Measurements from ENCODE around the gene CBX4. TPM values are rescaled to one million over a fixed set of nuclear protein-coding genes. Genes with fewer than 3 reads are reported as not detected.
A peak's percentile ranks its signal among the peaks of the same experiment; 100 is the strongest.

Gene CBX4
- total RNA-seq, 1 experiment from 2014 or later, result 53.3 TPM

- peaks cover 45% of the 10 kb centered on the region for H3K4me1 ChIP-seq (replicated peaks)
- H3K9me3 ChIP-seq (replicated peaks), result peaks cover 14% of the 10 kb centered on the region
- H3K4me3 ChIP-seq, result no peak overlapping the region
- H3K27ac ChIP-seq, result no peak overlapping the region
- peaks cover 99% of the 10 kb centered on the region for H3K27me3 ChIP-seq (replicated peaks)
- DNase-seq (ENCODE audit: low read depth in 1 of 2, low spot score in 2 of 2), result no peak
- no peaks in the 10 kb centered on the region for H3K36me3 ChIP-seq
These were observed 35.7 kb downstream of the CBX4 start for GRCh38 chr17:79803421-79803996.

DNA sequence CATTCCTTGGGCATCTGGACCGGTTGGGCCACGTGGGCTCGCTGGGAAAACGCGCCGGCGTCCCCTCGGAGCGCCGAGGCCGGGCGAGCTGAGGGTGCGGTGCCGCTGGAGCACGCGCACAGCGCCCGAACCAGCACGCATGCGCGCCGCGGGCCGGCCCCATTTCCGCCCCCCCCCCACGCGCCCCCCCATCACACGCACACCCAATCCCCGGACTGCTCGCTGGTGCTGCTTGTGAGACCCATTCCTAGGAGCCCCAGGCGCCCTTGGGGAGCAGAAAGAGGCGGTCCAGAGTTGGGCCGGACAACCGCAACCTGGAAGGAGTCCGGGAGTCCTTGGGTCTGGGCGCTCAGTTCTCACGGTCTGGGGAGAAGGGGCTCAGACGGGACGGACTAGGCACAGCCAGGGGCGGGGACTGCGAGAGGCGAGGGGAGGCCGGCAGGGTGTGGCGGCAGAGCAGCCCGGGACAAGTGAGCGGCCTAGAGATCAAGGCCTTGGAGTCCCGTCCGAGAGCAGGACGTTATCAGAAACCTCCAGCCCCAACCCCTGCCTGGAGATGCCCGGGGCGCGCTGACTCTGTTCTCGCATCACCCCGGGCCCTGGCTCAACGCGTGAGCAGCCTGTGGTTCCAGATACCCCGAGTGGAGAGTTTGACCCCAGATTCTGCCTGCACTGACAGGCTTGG, 36.4 kb downstream of the CBX4 start:
- no peak for DNase-seq (ENCODE audit: low read depth in 1 of 2, low spot score in 2 of 2)
- Histone ChIP-seq H3K4me1 (replicated peaks) (peaks cover 51% of the 10 kb centered on the region), H3K27me3 (replicated peaks) (peaks cover 99% of the 10 kb centered on the region), H3K36me3 (no peaks in the 10 kb centered on the region), H3K27ac (no peak overlapping the region), H3K9me3 (replicated peaks) (peaks cover 18% of the 10 kb centered on the region), H3K4me3 (no peak overlapping the region)

GRCh38 chr17:79802039-79802735, 37.1 kb downstream of the CBX4 start:
- DNase-seq (ENCODE audit: low read depth in 1 of 2, low spot score in 2 of 2), result no peak
- Histone ChIP-seq H3K36me3 (no peaks in the 10 kb centered on the region), H3K27ac (no peak overlapping the region), H3K4me1 (replicated peaks) (peaks cover 54% of the 10 kb centered on the region), H3K4me3 (no peak overlapping the region), H3K9me3 (replicated peaks) (peaks cover 18% of the 10 kb centered on the region), H3K27me3 (replicated peaks) (peaks cover 94% of the 10 kb centered on the region)

DNA sequence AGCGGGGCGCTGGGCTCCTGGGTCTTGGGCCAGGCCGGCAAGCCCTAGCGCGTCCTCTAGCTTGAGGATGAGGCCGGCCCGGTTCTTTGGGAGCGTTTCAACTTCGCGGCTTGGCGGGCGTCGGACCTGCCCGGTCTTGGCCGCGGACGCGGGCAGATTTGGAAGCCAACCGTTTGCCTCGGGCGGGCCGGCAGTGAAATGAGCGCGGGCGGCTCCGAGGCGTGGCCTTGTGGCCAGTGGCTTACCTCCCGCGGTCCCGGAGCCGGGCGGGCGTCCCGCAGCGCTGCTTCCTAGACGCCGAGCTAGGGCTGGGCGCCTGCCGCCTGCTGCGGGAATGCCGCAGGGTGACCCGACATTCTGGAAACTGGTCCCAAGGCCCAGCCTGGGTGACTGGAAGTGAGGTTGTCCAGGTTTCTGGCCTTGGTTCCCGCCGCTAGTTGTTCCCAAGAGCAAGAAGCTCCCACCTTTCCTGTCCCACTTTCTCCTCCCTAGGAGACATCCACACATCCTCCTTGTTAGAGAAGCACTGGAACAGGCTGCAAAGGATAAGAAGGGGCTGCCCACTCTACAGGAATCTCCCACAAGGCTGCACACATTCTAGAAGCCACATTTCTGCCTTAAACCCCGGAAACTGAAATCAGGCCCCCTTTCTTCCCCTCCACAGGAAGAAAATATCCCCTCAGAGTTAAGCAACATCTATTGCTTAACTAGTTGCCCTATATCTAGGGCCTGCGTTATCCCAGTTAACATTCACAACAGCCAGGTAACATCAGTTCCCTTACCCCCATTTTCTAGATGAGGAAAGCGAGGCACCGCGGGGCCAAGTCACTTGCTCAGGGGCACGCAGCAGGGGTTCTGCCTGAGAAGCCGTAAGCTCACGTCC, 37.8 kb downstream of the CBX4 start:
- Histone ChIP-seq H3K4me3 (no peak overlapping the region), H3K9me3 (replicated peaks) (peaks cover 18% of the 10 kb centered on the region), H3K36me3 (peaks cover 4% of the 10 kb centered on the region; the same call in 1 of the 2 replicates), H3K27ac (no peak overlapping the region), H3K4me1 (replicated peaks) (peaks cover 54% of the 10 kb centered on the region), H3K27me3 (replicated peaks) (peaks cover 86% of the 10 kb centered on the region)
- no peak for DNase-seq (ENCODE audit: low read depth in 1 of 2, low spot score in 2 of 2)

- peak in 1 of 2 experiments; percentile 48 for DNase-seq (ENCODE audit: low read depth in 1 of 2, low spot score in 2 of 2)
- no peak overlapping the region for H3K4me3 ChIP-seq
- H3K27me3 ChIP-seq (replicated peaks), result peaks cover 78% of the 10 kb centered on the region
- H3K36me3 ChIP-seq, result peaks cover 11% of the 10 kb centered on the region; the same call in 1 of the 2 replicates
- no peak overlapping the region for H3K27ac ChIP-seq
- peaks cover 62% of the 10 kb centered on the region for H3K4me1 ChIP-seq (replicated peaks)
- H3K9me3 ChIP-seq (replicated peaks), result peaks cover 18% of the 10 kb centered on the region
These were observed 38.7 kb downstream of the CBX4 start for GRCh38 chr17:79800325-79801155.

DNA sequence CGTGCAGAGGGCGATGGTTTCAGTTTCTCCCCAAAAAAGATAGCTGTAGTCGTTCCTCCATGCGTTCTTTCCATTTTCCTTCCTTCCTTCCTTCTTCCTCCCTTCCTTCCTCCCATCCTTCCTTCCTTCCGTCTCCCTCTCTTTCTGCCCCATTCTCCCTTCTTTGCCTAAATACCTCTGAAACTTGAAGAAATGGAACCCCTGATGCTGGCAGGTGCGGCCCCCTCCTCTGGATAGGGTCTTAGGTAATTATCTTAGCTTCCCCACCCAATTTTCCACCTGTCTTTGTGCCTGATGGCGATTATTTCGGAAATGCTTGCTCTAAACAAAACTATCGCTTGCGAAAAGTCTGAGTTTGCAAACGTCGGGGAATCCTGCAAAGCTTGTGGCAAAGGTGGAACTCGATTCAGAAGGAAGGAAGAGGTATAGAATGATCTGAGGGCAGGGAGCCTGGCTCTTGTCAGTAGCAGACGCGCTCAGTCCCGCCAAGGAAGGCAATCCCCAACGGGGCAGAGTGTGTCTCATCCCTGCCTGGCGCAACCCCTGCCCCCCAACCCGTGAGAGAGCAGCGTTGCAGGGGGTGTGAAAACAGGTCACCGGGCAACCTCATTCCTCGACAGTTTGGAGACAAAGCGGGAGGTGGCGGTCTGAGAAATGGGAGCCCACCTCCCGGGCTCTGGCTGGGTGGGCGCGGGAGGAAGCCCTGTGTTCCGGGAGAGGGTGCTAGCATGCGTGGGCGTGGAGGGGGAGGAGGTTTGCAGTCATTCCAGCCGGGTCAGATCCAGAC, 39.5 kb downstream of the CBX4 start:
- DNase-seq (ENCODE audit: low read depth in 1 of 2, low spot score in 2 of 2), result no peak
- Histone ChIP-seq H3K27me3 (replicated peaks) (peaks cover 70% of the 10 kb centered on the region), H3K9me3 (replicated peaks) (peaks cover 18% of the 10 kb centered on the region), H3K27ac (no peak overlapping the region), H3K36me3 (peaks cover 18% of the 10 kb centered on the region), H3K4me3 (no peak overlapping the region), H3K4me1 (replicated peaks) (peaks cover 67% of the 10 kb centered on the region)

DNA sequence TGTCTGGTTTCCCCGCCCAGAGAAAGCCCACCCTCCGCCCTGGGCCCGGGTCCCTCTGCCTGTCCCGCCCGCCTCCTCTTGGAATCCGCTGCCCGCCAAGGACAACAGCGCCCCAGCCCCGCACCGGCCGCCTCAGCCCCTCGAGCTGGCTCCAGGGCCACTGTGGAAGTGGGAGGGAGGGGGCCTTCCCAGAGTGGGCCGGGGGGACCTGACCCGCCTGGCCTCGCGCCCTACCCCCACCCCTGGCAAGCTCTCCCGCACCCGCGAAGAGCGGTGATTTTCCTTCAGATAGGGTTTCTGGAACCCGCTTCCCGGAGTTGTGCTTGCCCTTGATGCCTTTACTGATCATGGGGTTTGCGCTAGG, 40.1 kb downstream of the CBX4 start:
- Histone ChIP-seq H3K36me3 (peaks cover 22% of the 10 kb centered on the region), H3K4me3 (no peak overlapping the region), H3K4me1 (replicated peaks) (peaks cover 69% of the 10 kb centered on the region), H3K27me3 (replicated peaks) (peaks cover 64% of the 10 kb centered on the region), H3K27ac (no peak overlapping the region), H3K9me3 (replicated peaks) (peaks cover 18% of the 10 kb centered on the region)
- no peak for DNase-seq (ENCODE audit: low read depth in 1 of 2, low spot score in 2 of 2)

DNA sequence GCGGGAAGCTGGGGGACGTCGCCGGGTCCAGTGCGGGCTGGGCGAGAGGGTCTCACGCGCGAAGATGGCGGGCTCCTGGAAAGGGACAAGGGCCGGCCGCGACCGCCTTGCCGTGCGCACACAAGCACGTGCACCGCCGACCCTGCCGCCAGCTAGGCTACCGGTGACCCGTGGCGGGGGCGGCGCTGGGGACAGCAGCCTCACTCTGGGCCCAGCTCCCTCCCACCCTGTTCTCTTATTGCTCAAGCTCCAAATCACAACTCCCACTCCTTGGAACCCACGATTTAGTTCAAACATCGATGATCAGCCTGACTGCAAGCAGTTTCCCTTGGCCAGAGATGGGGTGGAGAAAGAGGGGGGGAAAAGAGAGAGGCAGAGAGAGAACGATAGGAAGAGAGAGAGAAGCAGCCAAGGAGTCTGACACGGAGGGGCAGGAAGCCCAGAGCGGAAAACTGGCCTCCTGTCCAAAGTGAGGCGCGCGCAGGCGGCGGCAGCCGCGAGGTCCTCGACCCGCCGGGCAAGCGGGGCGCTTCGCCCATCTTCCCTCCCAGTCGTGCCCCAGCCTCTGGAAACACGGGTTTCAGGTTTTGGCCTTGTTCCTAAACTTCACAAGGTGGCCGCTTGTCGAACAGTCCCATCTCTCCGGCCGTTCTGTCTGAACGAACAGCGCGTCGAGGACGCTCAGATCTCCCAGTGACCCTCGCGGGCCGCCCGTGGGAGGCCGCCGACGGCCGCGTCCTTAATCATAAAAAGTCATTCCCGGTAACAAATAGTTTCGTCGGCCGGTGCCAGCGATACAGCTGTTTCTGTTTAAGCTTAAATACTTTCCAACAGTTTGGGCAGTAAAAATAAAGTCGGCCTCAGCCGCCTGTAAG, 40.7 kb downstream of the CBX4 start:
- H3K36me3 ChIP-seq, result peaks cover 22% of the 10 kb centered on the region
- peaks cover 12% of the 10 kb centered on the region for H3K9me3 ChIP-seq (replicated peaks)
- H3K27ac ChIP-seq, result no peak overlapping the region
- no peak for DNase-seq (ENCODE audit: low read depth in 1 of 2, low spot score in 2 of 2)
- peaks cover 58% of the 10 kb centered on the region for H3K27me3 ChIP-seq (replicated peaks)
- peak overlapping the region; percentile 20 for H3K4me3 ChIP-seq
- H3K4me1 ChIP-seq (replicated peaks), result peaks cover 68% of the 10 kb centered on the region

- no peak for DNase-seq (ENCODE audit: low read depth in 1 of 2, low spot score in 2 of 2)
- Histone ChIP-seq H3K27me3 (replicated peaks) (peaks cover 50% of the 10 kb centered on the region), H3K4me3 (peak overlapping the region; percentile 85), H3K36me3 (peaks cover 22% of the 10 kb centered on the region), H3K27ac (no peak overlapping the region), H3K4me1 (replicated peaks) (peaks cover 69% of the 10 kb centered on the region), H3K9me3 (replicated peaks) (peaks cover 8% of the 10 kb centered on the region; the same call in 1 of the 2 replicates)
These were observed 41.5 kb downstream of the CBX4 start for GRCh38 chr17:79797492-79798298.

GRCh38 chr17:79796763-79797491, 42.3 kb downstream of the CBX4 start, which contains the start of gene CBX8:
Gene CBX8, minus strand, starts transcription at chr17:79797077. Its CDS starts 79 bp downstream, at chr17:79796998.
- H3K4me3 ChIP-seq, result peak within 1 kb of the TSS; percentile 85
- H3K9me3 ChIP-seq (replicated peaks), result peaks cover 4% of the 10 kb centered on the region; the same call in 1 of the 2 replicates
- peak within 1 kb of the TSS; percentile 76 for H3K27ac ChIP-seq
- peaks cover 75% of the 10 kb centered on the region for H3K4me1 ChIP-seq (replicated peaks)
- H3K27me3 ChIP-seq (replicated peaks), result peaks cover 43% of the 10 kb centered on the region
- H3K36me3 ChIP-seq, result peaks cover 22% of the 10 kb centered on the region
- DNase-seq (ENCODE audit: low read depth in 1 of 2, low spot score in 2 of 2), result peak; percentile 100
